ENCODE results near the gene ATP7A.

- TF ChIP-seq CTCF (IDR thresholded peaks at IDR 0.05), result no peak
- no peak for TF ChIP-seq POLR2A (IDR thresholded peaks at IDR 0.05)
These were observed 36.1 kb downstream of the ATP7A start for GRCh38 chrX:77946571-77946970.

Measured in Peyer's patch (tissue), 4 donors.